HepG2 (cell line): ENCODE results near the gene CYYR1. TPM values are rescaled to one million over a fixed set of nuclear protein-coding genes. Genes with fewer than 3 reads are reported as not detected.

ENCODE experiments used
- ATAC-seq: fragments of 200-7000 bp; cut with Tn5 transposase; 3 replicates; pipeline ENCODE4 v1.9.1; 2020; ENCODE audit warnings: mild to moderate bottlenecking, moderate library complexity
- BruUV-seq: library from RNA; stranded (reverse); fragments of 400-500 nt; replicated peaks from 2 replicates; lab custom pipeline; 2021; lab: Mats Ljungman, UMichigan
- CTCF ChIA-PET: fragments of 300-600 bp; formaldehyde crosslinking; extraction: SDS; loops from one replicate; lab custom pipeline; 2021; ENCODE audit warnings: low total read pairs, inconsistent platforms, low intra/inter-chr PET ratio; lab: Yijun Ruan, JAX
- POLR2A ChIA-PET: fragments of 350-600 bp; sonication (Branson Sonifier 250); formaldehyde crosslinking; loops from one replicate; lab custom pipeline; 2020; ENCODE audit warnings: antibody characterized with exemption, inconsistent platforms; lab: Yijun Ruan, JAX
- DNase-seq: peaks from one replicate; pipeline ENCODE4 v3.0.0-alpha.2; 2015; ENCODE audit warnings: low spot score
- FAIRE-seq: peaks from 3 replicates; lab custom pipeline; 2011; peaks lifted over from hg19 to GRCh38; lab: Jason Lieb, UNC
- H2AFZ ChIP-seq: one replicate; pipeline ENCODE4 v1.6.1; 2011; ENCODE audit warnings: low read length, inconsistent platforms
- H3K27ac ChIP-seq: fragments of 300-600 bp; 3 replicates; pipeline ENCODE4 v1.8.0; 2011; ENCODE audit warnings: mixed run types, mild to moderate bottlenecking, mixed read lengths, low read length, inconsistent platforms; ENCODE audit not compliant: insufficient read depth; ENCODE audit errors: extremely low read length
- H3K27me3 ChIP-seq, 2 experiments: fragments of 200-600 bp in 1 of 2; 2 replicates in 1 of 2; 3 replicates in 1 of 2; pipeline versions ENCODE4 v1.6.0 to v1.8.0; 2011; ENCODE audit warnings: low read length in 2 of 2, mild to moderate bottlenecking in 2 of 2, moderate library complexity in 2 of 2, inconsistent platforms in 1 of 2; ENCODE audit not compliant: insufficient read depth in 2 of 2, control insufficient read depth in 1 of 2
- H3K36me3 ChIP-seq, 2 experiments: fragments of 200-600 bp in 1 of 2; replicated peaks in 1 of 2; 2 replicates in 1 of 2; 3 replicates in 1 of 2; pipeline versions ENCODE4 v1.5.1 to v1.8.0; 2011; ENCODE audit warnings: low read length in 2 of 2, inconsistent platforms in 1 of 2; ENCODE audit not compliant: insufficient read depth in 2 of 2, control insufficient read depth in 1 of 2
- H3K4me1 ChIP-seq: 2 replicates; pipeline ENCODE4 v1.5.1; 2012; ENCODE audit warnings: low read length, inconsistent platforms; ENCODE audit not compliant: insufficient read depth
- H3K4me2 ChIP-seq: 2 replicates; pipeline ENCODE4 v1.6.0; 2011; ENCODE audit warnings: low read depth, low read length, inconsistent platforms
- H3K4me3 ChIP-seq, 3 experiments: fragments of 200-600 bp in 1 of 3; sonication (generic), shearing (Covaris generic) in 1 of 3; replicated peaks in 1 of 3; 2 replicates each; pipeline ENCODE4 v1.5.1; 2011 to 2016; ENCODE audit warnings: low read length in 3 of 3, inconsistent platforms in 2 of 3, low read depth in 2 of 3, mild to moderate bottlenecking in 2 of 3, control low read depth in 1 of 3, mixed read lengths in 1 of 3; ENCODE audit not compliant: insufficient read depth in 1 of 3
- H3K79me2 ChIP-seq: one replicate; pipeline ENCODE4 v1.6.1; 2011; ENCODE audit warnings: low read length, inconsistent platforms; ENCODE audit not compliant: insufficient read depth
- H3K9ac ChIP-seq: 2 replicates; pipeline ENCODE4 v1.6.0; 2011; ENCODE audit warnings: mild to moderate bottlenecking, low read depth, low read length, inconsistent platforms; ENCODE audit not compliant: insufficient read depth
- H3K9me3 ChIP-seq: 2 replicates; pipeline ENCODE4 v1.5.1; 2012; ENCODE audit warnings: mild to moderate bottlenecking, low read length
- H4K20me1 ChIP-seq: 2 replicates; pipeline ENCODE4 v1.6.0; 2011; ENCODE audit warnings: inconsistent platforms, mild to moderate bottlenecking, low read length, moderate library complexity; ENCODE audit not compliant: insufficient read depth
- E2F5 ChIP-seq: sonication (generic); formaldehyde crosslinking; conservative IDR thresholded peaks from 2 replicates; pipeline ENCODE4 v1.4.0; 2020; ENCODE audit warnings: missing genetic modification reagents
- GATAD1 ChIP-seq: IDR thresholded peaks from 2 replicates; pipeline ENCODE4 v1.6.1; 2016; ENCODE audit warnings: missing genetic modification reagents, missing compliant biosample characterization
- GZF1 ChIP-seq: sonication (generic); formaldehyde crosslinking; IDR thresholded peaks from 2 replicates; pipeline ENCODE4 v1.5.1; 2020; ENCODE audit warnings: mild to moderate bottlenecking, missing genetic modification reagents
- KLF12 ChIP-seq: sonication (generic); formaldehyde crosslinking; IDR thresholded peaks from 2 replicates; pipeline ENCODE4 v1.4.0; 2020; ENCODE audit warnings: missing genetic modification reagents, borderline replicate concordance
- NR2C2 ChIP-seq: sonication (generic); formaldehyde crosslinking; IDR thresholded peaks from 2 replicates; pipeline ENCODE4 v1.4.0; 2020; ENCODE audit warnings: missing genetic modification reagents, mild to moderate bottlenecking, moderate library complexity, borderline replicate concordance
- POLR2AphosphoS2 ChIP-seq: IDR thresholded peaks from 2 replicates; pipeline ENCODE4 v1.6.1; 2011; ENCODE audit warnings: low read depth, low read length, improper control_type of control experiment
- RARA ChIP-seq: IDR thresholded peaks from 2 replicates; pipeline ENCODE4 v1.6.1; 2016; ENCODE audit warnings: missing genetic modification reagents, missing compliant biosample characterization
- RBFOX2 ChIP-seq: fragments of 200-400 bp; formaldehyde crosslinking; IDR thresholded peaks from 2 replicates; pipeline ENCODE4 v1.6.1; 2017; ENCODE audit warnings: low read depth, mild to moderate bottlenecking, low read length
- SP4 ChIP-seq: sonication (generic); formaldehyde crosslinking; IDR thresholded peaks from 2 replicates; pipeline ENCODE4 v1.8.1; 2023; ENCODE audit warnings: mild to moderate bottlenecking, missing genetic modification reagents
- TBX3 ChIP-seq: fragments of 450-650 bp; IDR thresholded peaks from 2 replicates; pipeline ENCODE4 v1.6.1; 2017; ENCODE audit warnings: antibody characterized with exemption, mild to moderate bottlenecking, inconsistent platforms, borderline replicate concordance
- ZBTB7B ChIP-seq: sonication (generic); formaldehyde crosslinking; IDR thresholded peaks from 2 replicates; pipeline ENCODE4 v1.4.0; 2020; ENCODE audit warnings: missing genetic modification reagents
- ZNF326 ChIP-seq: sonication (generic); formaldehyde crosslinking; IDR thresholded peaks from 2 replicates; pipeline ENCODE4 v1.4.0; 2020; ENCODE audit warnings: missing genetic modification reagents, borderline replicate concordance
- ZNF644 ChIP-seq: IDR thresholded peaks from 2 replicates; pipeline ENCODE4 v1.6.1; 2016; ENCODE audit warnings: low read depth
- ZNF720 ChIP-seq: sonication (generic); formaldehyde crosslinking; IDR thresholded peaks from 2 replicates; pipeline ENCODE4 v1.4.0; 2020; ENCODE audit warnings: missing genetic modification reagents
- ZNF724P ChIP-seq: sonication (generic); formaldehyde crosslinking; IDR thresholded peaks from 2 replicates; pipeline ENCODE4 v1.8.0; 2022; ENCODE audit warnings: missing genetic modification reagents, borderline replicate concordance
- ZNF790 ChIP-seq: sonication (generic); formaldehyde crosslinking; IDR thresholded peaks from 2 replicates; pipeline ENCODE4 v1.8.0; 2022; ENCODE audit warnings: missing genetic modification reagents, mild to moderate bottlenecking, borderline replicate concordance
- ZSCAN29 ChIP-seq: sonication (generic); formaldehyde crosslinking; conservative IDR thresholded peaks from 2 replicates; pipeline ENCODE4 v1.4.0; 2020; ENCODE audit warnings: mild to moderate bottlenecking, missing genetic modification reagents
- WGBS: methylation state at CpG from one replicate; pipeline ENCODE4 v1.1.6; 2017; ENCODE audit warnings: low lambda C conversion rate; 5-methylcytosine and 5-hydroxymethylcytosine counted together
- in situ Hi-C: cut with HindIII; loops from 2 replicates; pipeline ENCODE4 v1.10.0; 2017; ENCODE audit warnings: low pct_unique_long_range_greater_than_20kb; ENCODE audit not compliant: extremely low pct_ligation_motif_present
- intact Hi-C: fragments of 100-400 bp; cut with micrococcal nuclease; formaldehyde crosslinking; loops from one replicate; pipeline ENCODE4 v1.10.0; 2022; ENCODE audit not compliant: unreplicated experiment
- polyA plus RNA-seq, 8 experiments: library from polyadenylated mRNA; depleted of rRNA in 3 of 8; stranded (reverse) in 7 of 8; unstranded in 1 of 8; fragments of >200 nt; fragmentation: Illumina TruSeq in 4 of 8; extraction: Trizol in 4 of 8; gene quantifications; 2 replicates each; pipeline versions ENCODE4 v1.2.1 to v1.2.3, GENCODE V29; 2011 to 2016; ENCODE audit warnings: low read depth in 4 of 8, missing spikeins in 1 of 8, mixed read lengths in 1 of 8; ENCODE audit not compliant: insufficient read depth in 1 of 8
- total RNA-seq, 5 experiments: library from RNA; depleted of rRNA; stranded (reverse); fragments of >200 nt; fragmentation: Illumina TruSeq; extraction: Trizol; gene quantifications; 2 replicates each; pipeline ENCODE4 v1.2.3, GENCODE V29; 2016; ENCODE audit warnings: low read depth in 1 of 5

Gene CYYR1
- total and polyA plus RNA-seq, 2 of the 13 experiments (the other 11 are each of a cell fraction or from before 2014, with no cell fraction given) = not detected

GRCh38 chr21:26433386-26433785, 139.7 kb downstream of the CYYR1 start:
- DNase-seq (no peak), FAIRE-seq (no peak)
- intact Hi-C loops = no loop called here
- H3K9ac ChIP-seq = no peak overlapping the region
- no peaks in the 10 kb centered on the region for H3K36me3 ChIP-seq
- no peaks in the 10 kb centered on the region for H4K20me1 ChIP-seq
- no peaks in the 10 kb centered on the region for H3K27me3 ChIP-seq
- ChIA-PET CTCF (no interaction called here), POLR2A (no interaction called here)
- no peak overlapping the region for H2AFZ ChIP-seq
- no peak overlapping the region for H3K4me3 ChIP-seq
- no peak for TF ChIP-seq ZSCAN29 (CRISPR knock-in tag)
- TF ChIP-seq RARA = no peak
- TF ChIP-seq ZNF720 (CRISPR knock-in tag) = no peak
- no peak for TF ChIP-seq ZNF724P
- no peak for TF ChIP-seq TBX3
- TF ChIP-seq KLF12 (CRISPR knock-in tag) = no peak
- TF ChIP-seq ZBTB7B = no peak
- no peak for TF ChIP-seq ZNF326 (CRISPR knock-in tag)
- no peak for TF ChIP-seq ZNF644 (CRISPR knock-in tag)
- TF ChIP-seq, all 625 proteins: peak for 0
- WGBS = 50% methylated on average over 1 of the region's 1 CpG
- Histone ChIP-seq H3K4me2 (no peak overlapping the region), H3K4me1 (no peaks in the 10 kb centered on the region), H3K27ac (no peak overlapping the region), H3K79me2 (no peaks in the 10 kb centered on the region), H3K9me3 (peaks cover 64% of the 10 kb centered on the region)
- no peak for ATAC-seq
- in situ Hi-C loops = no loop called here
- no TSS peak for BruUV-seq

- H3K27me3 ChIP-seq = no peaks in the 10 kb centered on the region
- POLR2A ChIA-PET = no interaction called here
- H3K4me1 ChIP-seq = no peaks in the 10 kb centered on the region
- intact Hi-C loops = no loop called here
- H3K36me3 ChIP-seq = no peaks in the 10 kb centered on the region
- H3K9ac ChIP-seq = no peak overlapping the region
- 5% methylated on average over 5 of the region's 5 CpGs for WGBS
- H3K4me2 ChIP-seq = no peak overlapping the region
- peaks cover 64% of the 10 kb centered on the region for H3K9me3 ChIP-seq
- CTCF ChIA-PET = no interaction called here
- ATAC-seq (no peak), FAIRE-seq (no peak), DNase-seq (no peak)
- H4K20me1 ChIP-seq = no peaks in the 10 kb centered on the region
- in situ Hi-C loops = no loop called here
- no peak overlapping the region for H2AFZ ChIP-seq
- H3K79me2 ChIP-seq = no peaks in the 10 kb centered on the region
- H3K4me3 ChIP-seq = no peak overlapping the region
- no peak overlapping the region for H3K27ac ChIP-seq
- no TSS peak for BruUV-seq
- no peak for TF ChIP-seq GATAD1 (CRISPR knock-in tag)
- no peak for TF ChIP-seq E2F5 (CRISPR knock-in tag)
- TF ChIP-seq ZNF790 = no peak
- no peak for TF ChIP-seq NR2C2 (CRISPR knock-in tag)
- no peak for TF ChIP-seq POLR2AphosphoS2
- TF ChIP-seq SP4 (CRISPR knock-in tag) = no peak
- TF ChIP-seq GZF1 (CRISPR knock-in tag) = no peak
- no peak for TF ChIP-seq RBFOX2
Measured at GRCh38 chr21:26432410-26432809, 140.7 kb downstream of the CYYR1 start.
